ENCODE data around the gene GNPNAT1. TPM values are rescaled to one million over a fixed set of nuclear protein-coding genes. Genes with fewer than 3 reads are reported as not detected.
"Not testable (repeated sequence)": the region's sequence is repeated elsewhere in the genome, so short reads cannot be mapped to it uniquely, and the experiment has no call there.

The GNPNAT1 gene
- total RNA-seq, 1 experiment from 2014 or later = 44.5 TPM

DNA sequence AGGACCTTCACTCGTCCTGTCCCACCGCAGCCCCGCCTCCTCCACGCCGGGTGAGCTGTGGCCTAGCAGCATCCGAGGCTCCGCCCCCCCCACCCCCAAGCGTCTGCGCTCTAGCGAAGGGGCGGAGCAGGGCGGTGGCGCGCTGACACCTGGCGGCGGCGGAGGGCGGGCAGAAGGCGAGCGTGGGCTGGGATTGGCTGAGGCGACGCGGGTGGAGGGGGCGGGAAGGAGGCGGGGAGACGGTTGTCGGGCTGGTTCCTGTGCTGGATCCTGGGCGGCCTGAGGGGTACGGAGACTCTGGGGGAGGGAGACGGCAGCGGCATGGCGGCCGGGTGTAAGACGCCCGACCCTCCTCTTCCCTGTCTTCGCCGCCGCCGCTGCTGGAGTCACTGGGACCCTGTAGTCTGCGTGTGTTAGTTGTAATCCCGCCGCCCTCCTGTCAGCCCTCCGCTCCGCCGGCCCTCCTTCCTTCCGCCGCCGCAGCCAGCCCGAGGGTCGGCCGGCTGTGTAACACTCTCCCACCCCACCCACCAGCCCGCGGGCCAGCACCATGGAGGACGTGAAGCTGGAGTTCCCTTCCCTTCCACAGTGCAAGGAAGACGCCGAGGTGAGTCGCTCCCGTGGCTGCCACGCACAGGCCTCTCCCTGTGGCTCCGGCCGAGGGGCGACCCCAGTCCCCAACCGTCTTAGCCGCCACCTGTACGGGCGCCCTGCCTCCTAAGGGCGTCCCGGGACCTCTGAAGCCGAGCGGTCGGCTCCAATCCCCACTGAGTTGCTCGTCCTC is 61.3 kb downstream of the GNPNAT1 start, which contains the start of gene STYX:
Gene STYX, plus strand, starts transcription at position 242 of the 784 bp plus-strand sequence. Its CDS starts 309 bp downstream, at position 551.
- Histone ChIP-seq H3K4me2 (ENCODE audit: low read length) (peak within 1 kb of the TSS; percentile 87), H3K36me3 (ENCODE audit: low read depth, low read length) (peaks cover 18% of the 10 kb centered on the region), H3K79me2 (ENCODE audit: low read length) (peaks cover 44% of the 10 kb centered on the region), H3K27me3 (ENCODE audit: low read length) (no peaks in the 10 kb centered on the region), H3F3A (ENCODE audit: low read length, unreplicated experiment) (no peaks in the 10 kb centered on the region), H3K4me3 (ENCODE audit: low read length) (peak within 1 kb of the TSS; percentile 80), H2AFZ (ENCODE audit: low read length) (peak within 1 kb of the TSS; percentile 75), H3K27ac (ENCODE audit: low read length) (peak within 1 kb of the TSS; percentile 19), H3K4me1 (ENCODE audit: insufficient read depth, low read length) (no peaks in the 10 kb centered on the region; the same call in 1 of the 2 replicates), H4K20me1 (ENCODE audit: low read length) (no peaks in the 10 kb centered on the region), H3K9me2 (replicated peaks; ENCODE audit: low read length) (no peaks in the 10 kb centered on the region), H3K9ac (ENCODE audit: low read length) (peak within 1 kb of the TSS; percentile 89), H3K9me3 (ENCODE audit: low read length) (no peaks in the 10 kb centered on the region)
- ChIA-PET CTCF (interaction anchor here (0.6 to 1.1 kb wide), 3 partner anchors 8 to 34 kb away, joined by 5 to 6 read pairs (median 6); no protein-coding TSS in a partner anchor), POLR2A (ENCODE audit: unreplicated experiment) (interaction anchor here (0.5 to 1.1 kb wide), 6 partner anchors 9 to 1664 kb away, joined by 3 to 8 read pairs (median 4); no protein-coding TSS in a partner anchor)
- ATAC-seq = peak; percentile 96
- peak; percentile 99 for DNase-seq
- intact Hi-C loops (cut with micrococcal nuclease) = loop anchor here (1.0 to 10.0 kb wide), 6 partner anchors 23 to 221 kb away; partner anchors contain the start of genes FERMT2, GNPNAT1, GPR137C and PSMC6
- TF ChIP-seq EZH2 (IDR thresholded peaks at IDR 0.05; ENCODE audit: low read length, unreplicated experiment) (no peak), EZH2phosphoT487 (IDR thresholded peaks at IDR 0.05; ENCODE audit: borderline replicate concordance, low read length) (no peak)
- TF ChIP-seq, protein P1, sequence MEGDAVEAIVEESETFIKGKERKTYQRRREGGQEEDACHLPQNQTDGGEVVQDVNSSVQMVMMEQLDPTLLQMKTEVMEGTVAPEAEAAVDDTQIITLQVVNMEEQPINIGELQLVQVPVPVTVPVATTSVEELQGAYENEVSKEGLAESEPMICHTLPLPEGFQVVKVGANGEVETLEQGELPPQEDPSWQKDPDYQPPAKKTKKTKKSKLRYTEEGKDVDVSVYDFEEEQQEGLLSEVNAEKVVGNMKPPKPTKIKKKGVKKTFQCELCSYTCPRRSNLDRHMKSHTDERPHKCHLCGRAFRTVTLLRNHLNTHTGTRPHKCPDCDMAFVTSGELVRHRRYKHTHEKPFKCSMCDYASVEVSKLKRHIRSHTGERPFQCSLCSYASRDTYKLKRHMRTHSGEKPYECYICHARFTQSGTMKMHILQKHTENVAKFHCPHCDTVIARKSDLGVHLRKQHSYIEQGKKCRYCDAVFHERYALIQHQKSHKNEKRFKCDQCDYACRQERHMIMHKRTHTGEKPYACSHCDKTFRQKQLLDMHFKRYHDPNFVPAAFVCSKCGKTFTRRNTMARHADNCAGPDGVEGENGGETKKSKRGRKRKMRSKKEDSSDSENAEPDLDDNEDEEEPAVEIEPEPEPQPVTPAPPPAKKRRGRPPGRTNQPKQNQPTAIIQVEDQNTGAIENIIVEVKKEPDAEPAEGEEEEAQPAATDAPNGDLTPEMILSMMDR (conservative IDR thresholded peaks at IDR 0.05; ENCODE audit: low read depth, low read length) = no peak
- TSS peak; percentile 56 for BruUV-seq (replicated peaks)

DNA sequence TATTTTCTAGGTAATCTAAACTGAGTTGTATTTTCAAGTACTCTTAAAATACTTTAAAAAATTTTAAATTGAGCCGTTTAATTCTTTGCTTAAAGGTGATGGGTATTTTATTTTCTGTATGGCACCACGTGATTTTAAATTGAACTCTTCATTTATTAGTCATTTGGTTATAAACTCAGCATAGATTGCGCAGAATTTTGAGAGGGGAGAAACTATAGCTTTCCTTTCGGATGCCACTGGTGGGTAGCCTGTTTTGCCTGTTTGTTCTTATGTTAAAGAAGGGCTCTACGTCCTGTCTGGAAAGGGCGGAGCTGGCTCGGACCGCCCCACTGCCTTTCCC is 61.9 kb downstream of the GNPNAT1 start:
- H3K4me1 ChIP-seq (ENCODE audit: insufficient read depth, low read length) = no peaks in the 10 kb centered on the region; the same call in 1 of the 2 replicates
- no peaks in the 10 kb centered on the region for H3F3A ChIP-seq (ENCODE audit: low read length, unreplicated experiment)
- H3K9me3 ChIP-seq (ENCODE audit: low read length) = no peaks in the 10 kb centered on the region
- no peak for DNase-seq
- H2AFZ ChIP-seq (ENCODE audit: low read length) = no peak overlapping the region
- intact Hi-C loops (cut with micrococcal nuclease) = loop anchor here (1.0 to 10.0 kb wide), 3 partner anchors 22 to 177 kb away; partner anchors contain the start of genes GPR137C, PSMC6 and TXNDC16
- no peak for ATAC-seq
- peak overlapping the region; percentile 39 for H3K4me3 ChIP-seq (ENCODE audit: low read length)
- no peaks in the 10 kb centered on the region; the same call in 1 of the 2 replicates for H4K20me1 ChIP-seq (ENCODE audit: low read length)
- peak overlapping the region; percentile 69 for H3K4me2 ChIP-seq (ENCODE audit: low read length)
- TF ChIP-seq EZH2 (IDR thresholded peaks at IDR 0.05; ENCODE audit: low read length, unreplicated experiment) = no peak
- no peak for TF ChIP-seq EZH2phosphoT487 (IDR thresholded peaks at IDR 0.05; ENCODE audit: borderline replicate concordance, low read length)
- TF ChIP-seq, protein P1 (conservative IDR thresholded peaks at IDR 0.05; ENCODE audit: low read depth, low read length) = no peak
- POLR2A ChIA-PET (ENCODE audit: unreplicated experiment) = interaction anchor here (0.5 to 1.1 kb wide), 6 partner anchors 8 to 1665 kb away, joined by 3 to 11 read pairs (median 4); no protein-coding TSS in a partner anchor
- CTCF ChIA-PET = interaction anchor here (0.6 to 1.1 kb wide), 3 partner anchors 9 to 34 kb away, joined by 5 to 6 read pairs (median 6); no protein-coding TSS in a partner anchor
- no peaks in the 10 kb centered on the region for H3K9me2 ChIP-seq (replicated peaks; ENCODE audit: low read length)
- peak overlapping the region; percentile 19 for H3K27ac ChIP-seq (ENCODE audit: low read length)
- peak overlapping the region; percentile 17; the same call in 1 of the 2 replicates for H3K9ac ChIP-seq (ENCODE audit: low read length)
- BruUV-seq (replicated peaks) = no TSS peak
- H3K79me2 ChIP-seq (ENCODE audit: low read length) = peaks cover 44% of the 10 kb centered on the region
- no peaks in the 10 kb centered on the region for H3K27me3 ChIP-seq (ENCODE audit: low read length)
- peaks cover 24% of the 10 kb centered on the region for H3K36me3 ChIP-seq (ENCODE audit: low read depth, low read length)

DNA sequence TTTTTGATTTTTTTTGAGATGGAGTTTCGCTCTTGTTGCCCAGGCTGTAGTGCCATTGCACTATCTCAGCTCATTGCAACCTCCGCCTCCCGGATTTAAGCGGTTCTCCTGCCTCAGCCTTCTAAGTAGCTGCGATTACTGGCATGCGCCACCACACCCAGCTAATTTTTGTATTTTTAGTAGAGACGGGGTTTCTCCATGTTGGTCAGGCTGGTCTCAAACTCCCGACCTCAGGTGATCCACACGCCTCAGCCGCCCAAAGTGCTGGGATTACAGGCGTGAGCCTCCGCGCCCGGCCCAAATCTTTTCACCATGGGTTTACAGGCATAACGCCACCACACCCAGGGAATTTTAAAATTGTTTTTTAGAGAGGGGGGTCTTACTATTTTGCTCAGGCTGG is 62.4 kb downstream of the GNPNAT1 start:
- not testable (repeated sequence) for H3K27ac ChIP-seq (ENCODE audit: low read length); H3K9ac ChIP-seq (ENCODE audit: low read length); BruUV-seq (replicated peaks); DNase-seq; H3K9me3 ChIP-seq (ENCODE audit: low read length); H3K4me1 ChIP-seq (ENCODE audit: insufficient read depth, low read length); H3K9me2 ChIP-seq (replicated peaks; ENCODE audit: low read length); H3F3A ChIP-seq (ENCODE audit: low read length, unreplicated experiment); H4K20me1 ChIP-seq (ENCODE audit: low read length); H2AFZ ChIP-seq (ENCODE audit: low read length); ATAC-seq; H3K4me3 ChIP-seq (ENCODE audit: low read length); H3K27me3 ChIP-seq (ENCODE audit: low read length)
- intact Hi-C loops (cut with micrococcal nuclease) = loop anchor here (1.0 to 10.0 kb wide), 3 partner anchors 22 to 176 kb away; partner anchors contain the start of genes GPR137C, PSMC6 and TXNDC16
- ChIA-PET POLR2A (ENCODE audit: unreplicated experiment) (interaction anchor here (0.6 to 1.4 kb wide), 4 partner anchors 8 to 326 kb away, joined by 3 to 11 read pairs (median 5); no protein-coding TSS in a partner anchor), CTCF (interaction anchor here (1.1 kb wide), 1 partner anchor 13 kb away, joined by 6 read pairs; no protein-coding TSS in a partner anchor)
- Histone ChIP-seq H3K4me2 (ENCODE audit: low read length) (peak overlapping the region; percentile 69), H3K36me3 (ENCODE audit: low read depth, low read length) (peaks cover 29% of the 10 kb centered on the region), H3K79me2 (ENCODE audit: low read length) (peaks cover 39% of the 10 kb centered on the region)

DNA sequence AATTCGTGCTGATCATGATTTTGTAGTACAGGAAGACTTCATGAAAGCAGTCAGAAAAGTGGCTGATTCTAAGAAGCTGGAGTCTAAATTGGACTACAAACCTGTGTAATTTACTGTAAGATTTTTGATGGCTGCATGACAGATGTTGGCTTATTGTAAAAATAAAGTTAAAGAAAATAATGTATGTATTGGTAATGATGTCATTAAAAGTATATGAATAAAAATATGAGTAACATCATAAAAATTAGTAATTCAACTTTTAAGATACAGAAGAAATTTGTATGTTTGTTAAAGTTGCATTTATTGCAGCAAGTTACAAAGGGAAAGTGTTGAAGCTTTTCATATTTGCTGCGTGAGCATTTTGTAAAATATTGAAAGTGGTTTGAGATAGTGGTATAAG is 63.9 kb downstream of the GNPNAT1 start:
- H3F3A ChIP-seq (ENCODE audit: low read length, unreplicated experiment); ATAC-seq; BruUV-seq (replicated peaks); H3K27ac ChIP-seq (ENCODE audit: low read length); H3K9me3 ChIP-seq (ENCODE audit: low read length); H3K27me3 ChIP-seq (ENCODE audit: low read length); H3K4me1 ChIP-seq (ENCODE audit: insufficient read depth, low read length); H3K4me3 ChIP-seq (ENCODE audit: low read length); H2AFZ ChIP-seq (ENCODE audit: low read length); H3K9me2 ChIP-seq (replicated peaks; ENCODE audit: low read length); H4K20me1 ChIP-seq (ENCODE audit: low read length); H3K4me2 ChIP-seq (ENCODE audit: low read length); POLR2A ChIA-PET (ENCODE audit: unreplicated experiment); CTCF ChIA-PET; H3K9ac ChIP-seq (ENCODE audit: low read length); DNase-seq: not testable (repeated sequence)
- peaks cover 44% of the 10 kb centered on the region for H3K36me3 ChIP-seq (ENCODE audit: low read depth, low read length)
- H3K79me2 ChIP-seq (ENCODE audit: low read length) = peaks cover 28% of the 10 kb centered on the region
- intact Hi-C loops (cut with micrococcal nuclease) = loop anchor here (10.0 kb wide), 1 partner anchor 53 kb away; no protein-coding TSS in a partner anchor

All from PC-3 (cell line).